H1 (cell line): Measurements from ENCODE around the gene INSM1. TPM values are rescaled to one million over a fixed set of nuclear protein-coding genes. Genes with fewer than 3 reads are reported as not detected.

Experiments
- CTCF ChIA-PET: fragments of 300-600 bp; sonication (Branson Sonifier 250); formaldehyde crosslinking; loops from one replicate; lab custom pipeline; 2021; ENCODE audit not compliant: partially characterized antibody; lab: Charles Lee
- POLR2A ChIA-PET: fragments of 300-600 bp; sonication (Branson Sonifier 250); formaldehyde crosslinking; loops from one replicate; lab custom pipeline; 2021; ENCODE audit warnings: inconsistent platforms; ENCODE audit not compliant: partially characterized antibody; lab: Charles Lee
- DNase-seq, 2 experiments: peaks; one replicate each; pipeline versions ENCODE4 v3.0.0 to v3.0.0-alpha.2; 2010 to 2022; ENCODE audit warnings: low spot score in 2 of 2, low read depth in 1 of 2, mixed read lengths in 1 of 2
- FAIRE-seq: peaks from 2 replicates; lab custom pipeline; 2011; peaks lifted over from hg19 to GRCh38; lab: Jason Lieb, UNC
- H2AFZ ChIP-seq: 2 replicates; pipeline ENCODE4 v1.8.1; 2012; ENCODE audit warnings: low read length, inconsistent platforms
- H2AK5ac ChIP-seq: 2 replicates; pipeline ENCODE4 v1.6.1; 2013; ENCODE audit warnings: low read depth, low read length
- H2BK120ac ChIP-seq: replicated peaks from 2 replicates; pipeline ENCODE3; 2013; ENCODE audit warnings: low read depth, low read length, inconsistent platforms
- H2BK12ac ChIP-seq: 2 replicates; pipeline ENCODE4 v1.6.1; 2013; ENCODE audit warnings: low read depth, low read length
- H2BK15ac ChIP-seq: 2 replicates; pipeline ENCODE4 v1.6.1; 2013; ENCODE audit warnings: low read length
- H2BK20ac ChIP-seq: 2 replicates; pipeline ENCODE4 v1.6.1; 2013; ENCODE audit warnings: low read length
- H2BK5ac ChIP-seq: 2 replicates; pipeline ENCODE4 v1.6.1; 2013; ENCODE audit warnings: low read depth, low read length
- H3K14ac ChIP-seq: 2 replicates; pipeline ENCODE4 v1.6.1; 2013; ENCODE audit warnings: inconsistent platforms; ENCODE audit not compliant: insufficient read length
- H3K18ac ChIP-seq: 2 replicates; pipeline ENCODE4 v1.6.1; 2013; ENCODE audit warnings: low read length; ENCODE audit errors: extremely low read depth
- H3K23ac ChIP-seq: 2 replicates; pipeline ENCODE4 v1.6.1; 2013; ENCODE audit warnings: inconsistent platforms; ENCODE audit not compliant: insufficient read length
- H3K23me2 ChIP-seq: 2 replicates; pipeline ENCODE4 v1.6.1; 2013; ENCODE audit warnings: low read depth, low read length
- H3K27ac ChIP-seq: 2 replicates; pipeline ENCODE4 v1.6.1; 2011; ENCODE audit warnings: low read depth, low read length, inconsistent platforms
- H3K27me3 ChIP-seq, 4 experiments: replicated peaks in 1 of 4; 1 replicate in 1 of 4; 2 replicates in 3 of 4; pipeline versions ENCODE4 v1.6.1 to v1.8.1; 2011 to 2013; ENCODE audit warnings: low read length in 3 of 4, mild to moderate bottlenecking in 3 of 4, inconsistent platforms in 2 of 4, mixed read lengths in 2 of 4, moderate library complexity in 1 of 4; ENCODE audit not compliant: control insufficient read depth in 3 of 4, insufficient read depth in 3 of 4; ENCODE audit errors: extremely low read depth in 1 of 4
- H3K36me3 ChIP-seq, 4 experiments: 2 replicates each; pipeline versions ENCODE4 v1.6.1 to v1.8.1; 2011 to 2013; ENCODE audit warnings: mild to moderate bottlenecking in 4 of 4, low read length in 3 of 4, moderate library complexity in 2 of 4, control low read depth in 1 of 4, inconsistent platforms in 1 of 4; ENCODE audit not compliant: insufficient read depth in 4 of 4, control insufficient read depth in 2 of 4
- H3K4ac ChIP-seq: replicated peaks from 2 replicates; pipeline ENCODE3; 2013; ENCODE audit warnings: low read length, low read depth, mixed read lengths, inconsistent platforms; ENCODE audit not compliant: insufficient read length
- H3K4me1 ChIP-seq, 4 experiments: replicated peaks in 1 of 4; 1 replicate in 1 of 4; 2 replicates in 3 of 4; pipeline versions ENCODE4 v1.6.1 to v1.8.1; 2011 to 2013; ENCODE audit warnings: low read length in 3 of 4, inconsistent platforms in 2 of 4, mixed read lengths in 1 of 4; ENCODE audit not compliant: insufficient read depth in 4 of 4, control insufficient read depth in 3 of 4
- H3K4me2 ChIP-seq, 2 experiments: 2 replicates each; pipeline versions ENCODE4 v1.6.1 to v1.8.1; 2011 to 2013; ENCODE audit warnings: low read depth in 2 of 2, low read length in 2 of 2, control low read depth in 1 of 2, inconsistent platforms in 1 of 2, mild to moderate bottlenecking in 1 of 2; ENCODE audit not compliant: insufficient read depth in 1 of 2
- H3K4me3 ChIP-seq, 4 experiments: fragments of 200-600, 300-600 bp in 1 of 4; sonication (generic), shearing (Covaris generic), sonication (Bioruptor Twin) in 1 of 4; 2 replicates each; pipeline versions ENCODE4 v1.5.1 to v1.8.1; 2011 to 2016; ENCODE audit warnings: low read length in 4 of 4, low read depth in 3 of 4, control low read depth in 2 of 4, inconsistent platforms in 2 of 4, mild to moderate bottlenecking in 2 of 4, mixed read lengths in 1 of 4, moderate library complexity in 1 of 4; ENCODE audit not compliant: insufficient read depth in 2 of 4; ENCODE audit errors: extremely low read depth in 1 of 4
- H3K56ac ChIP-seq: replicated peaks from 2 replicates; pipeline ENCODE3; 2013; ENCODE audit warnings: low read depth, mild to moderate bottlenecking, mixed read lengths, low read length, inconsistent platforms; ENCODE audit not compliant: insufficient read length
- H3K79me1 ChIP-seq: 2 replicates; pipeline ENCODE4 v1.6.1; 2013; ENCODE audit warnings: low read depth, low read length, control low read depth
- H3K79me2 ChIP-seq, 2 experiments: 2 replicates each; pipeline versions ENCODE4 v1.6.1 to v1.8.1; 2012 to 2013; ENCODE audit warnings: low read length in 2 of 2, mild to moderate bottlenecking in 2 of 2, inconsistent platforms in 1 of 2; ENCODE audit not compliant: insufficient read depth in 2 of 2, control insufficient read depth in 1 of 2
- H3K9ac ChIP-seq, 4 experiments: replicated peaks in 1 of 4; 1 replicate in 1 of 4; 2 replicates in 3 of 4; pipeline versions ENCODE4 v1.6.1 to v1.8.1; 2011 to 2013; ENCODE audit warnings: low read depth in 3 of 4, low read length in 3 of 4, control low read depth in 2 of 4, mild to moderate bottlenecking in 2 of 4, moderate library complexity in 2 of 4, inconsistent platforms in 1 of 4; ENCODE audit errors: extremely low read depth in 1 of 4
- H3K9me3 ChIP-seq, 2 experiments: 2 replicates each; pipeline versions ENCODE4 v1.6.1 to v1.8.1; 2012 to 2013; ENCODE audit warnings: mild to moderate bottlenecking in 2 of 2, moderate library complexity in 2 of 2, control low read depth in 1 of 2, inconsistent platforms in 1 of 2, low read depth in 1 of 2, low read length in 1 of 2, mixed read lengths in 1 of 2; ENCODE audit not compliant: insufficient read depth in 2 of 2
- H4K20me1 ChIP-seq, 2 experiments: replicated peaks in 1 of 2; 2 replicates each; pipeline versions ENCODE3 to v1.8.1; 2011 to 2013; ENCODE audit warnings: inconsistent platforms in 2 of 2, low read length in 2 of 2, mild to moderate bottlenecking in 1 of 2; ENCODE audit not compliant: insufficient read depth in 2 of 2, control insufficient read depth in 1 of 2
- H4K5ac ChIP-seq: 2 replicates; pipeline ENCODE4 v1.6.1; 2013; ENCODE audit warnings: low read length, low read depth, mixed read lengths, inconsistent platforms; ENCODE audit not compliant: insufficient read length
- H4K8ac ChIP-seq: 2 replicates; pipeline ENCODE4 v1.8.0; 2013; ENCODE audit warnings: mild to moderate bottlenecking, moderate library complexity, low read length, inconsistent platforms; ENCODE audit not compliant: insufficient read depth; ENCODE audit errors: extremely low read depth
- H4K91ac ChIP-seq: replicated peaks from 2 replicates; pipeline ENCODE3; 2013; ENCODE audit warnings: low read length, mixed read lengths, inconsistent platforms; ENCODE audit not compliant: insufficient read length
- CBX8 ChIP-seq: fragments of 300-800, 300-1000 bp; sonication (generic); IDR thresholded peaks from 2 replicates; pipeline ENCODE4 v1.7.1; 2016; ENCODE audit warnings: low read depth, low read length, borderline replicate concordance
- EP300 ChIP-seq, 2 experiments: IDR thresholded peaks; 1 replicate in 1 of 2; 2 replicates in 1 of 2; pipeline ENCODE4 v1.6.1; 2011 to 2012; ENCODE audit warnings: low read depth in 2 of 2, low read length in 2 of 2, mild to moderate bottlenecking in 2 of 2, borderline replicate concordance in 1 of 2, inconsistent platforms in 1 of 2, moderate library complexity in 1 of 2
- HDAC6 ChIP-seq: IDR thresholded peaks from one replicate; pipeline ENCODE4 v1.7.1; 2012; ENCODE audit warnings: low read depth, mild to moderate bottlenecking, inconsistent platforms, low read length, moderate library complexity
- JUND ChIP-seq: IDR thresholded peaks from 2 replicates; pipeline ENCODE4 v1.6.1; 2011; ENCODE audit warnings: mild to moderate bottlenecking, improper control_type of control experiment, low read length
- KDM1A ChIP-seq: fragments of 200-600, 300-600 bp; sonication (generic); IDR thresholded peaks from 2 replicates; pipeline ENCODE4 v1.7.1; 2016; ENCODE audit warnings: mild to moderate bottlenecking, low read length, borderline replicate concordance
- POU5F1 ChIP-seq: IDR thresholded peaks from 2 replicates; pipeline ENCODE4 v1.6.1; 2011; ENCODE audit warnings: low read depth, mild to moderate bottlenecking, low read length, moderate library complexity
- RBBP5 ChIP-seq: IDR thresholded peaks from 2 replicates; pipeline ENCODE4 v1.7.1; 2012; ENCODE audit warnings: low read depth, mild to moderate bottlenecking, inconsistent platforms, low read length, moderate library complexity, borderline replicate concordance
- SIRT6 ChIP-seq: IDR thresholded peaks from one replicate; pipeline ENCODE4 v1.7.1; 2012; ENCODE audit warnings: low read length, inconsistent platforms
- TBP ChIP-seq: IDR thresholded peaks from 2 replicates; pipeline ENCODE4 v1.6.1; 2011; ENCODE audit warnings: low read depth, low read length, improper control_type of control experiment
- YY1 ChIP-seq: IDR thresholded peaks from 2 replicates; pipeline ENCODE4 v1.6.1; 2011; ENCODE audit warnings: low read depth, mild to moderate bottlenecking, low read length
- ZNF274 ChIP-seq: IDR thresholded peaks from 2 replicates; pipeline ENCODE4 v1.7.0; 2012; ENCODE audit warnings: low read length, borderline replicate concordance; ENCODE audit errors: extremely low read depth
- WGBS, 2 experiments: shearing (Covaris generic) in 1 of 2; methylation state at CpG; one replicate each; pipeline versions ENCODE4 v1.1.6 to v1.1.7; 2013 to 2015; ENCODE audit warnings: low lambda C conversion rate in 2 of 2, mixed read lengths in 2 of 2, inconsistent platforms in 1 of 2, low coverage in 1 of 2, missing lambda C conversion rate in 1 of 2; ENCODE audit not compliant: insufficient replicate concordance in 2 of 2, insufficient coverage in 1 of 2, insufficient read length in 1 of 2; ENCODE audit errors: extremely low coverage in 1 of 2, missing lambda C conversion rate in 1 of 2; 5-methylcytosine and 5-hydroxymethylcytosine counted together
- polyA plus RNA-seq, 7 experiments: library from polyadenylated mRNA; depleted of rRNA in 3 of 7; stranded (reverse) in 5 of 7; unstranded in 2 of 7; fragments of >200 nt in 5 of 7; fragments of 200-250 nt in 2 of 7; gene quantifications; 1 replicate in 5 of 7; 2 replicates in 1 of 7; 4 replicates in 1 of 7; pipeline versions ENCODE4 v1.2.1 to v1.2.3, GENCODE V29; 2011 to 2013; ENCODE audit warnings: missing spikeins in 2 of 7, mixed read lengths in 2 of 7
- total RNA-seq: library from RNA; stranded (reverse); fragmentation: NEBNext Ultra II Directional; extraction: Animal tissue kit (Norgen Biotek cat#: 25700); gene quantifications from 2 replicates; pipeline ENCODE4 v1.2.1, GENCODE V29; 2021
- TF ChIP-seq, protein P1 (sequence below): IDR thresholded peaks from 2 replicates; pipeline ENCODE4 v1.6.1; 2012; ENCODE audit warnings: low read length, inconsistent platforms
- TF ChIP-seq, protein P2 (sequence below): IDR thresholded peaks from 2 replicates; pipeline ENCODE4 v1.6.1; 2011; ENCODE audit warnings: low read depth, mild to moderate bottlenecking, low read length; ENCODE audit not compliant: insufficient read depth

Gene INSM1
- total and polyA plus RNA-seq, 2 of the 8 experiments (the other 6 are each of a cell fraction or from before 2014, with no cell fraction given): 0.86 to 2.5 TPM

DNA sequence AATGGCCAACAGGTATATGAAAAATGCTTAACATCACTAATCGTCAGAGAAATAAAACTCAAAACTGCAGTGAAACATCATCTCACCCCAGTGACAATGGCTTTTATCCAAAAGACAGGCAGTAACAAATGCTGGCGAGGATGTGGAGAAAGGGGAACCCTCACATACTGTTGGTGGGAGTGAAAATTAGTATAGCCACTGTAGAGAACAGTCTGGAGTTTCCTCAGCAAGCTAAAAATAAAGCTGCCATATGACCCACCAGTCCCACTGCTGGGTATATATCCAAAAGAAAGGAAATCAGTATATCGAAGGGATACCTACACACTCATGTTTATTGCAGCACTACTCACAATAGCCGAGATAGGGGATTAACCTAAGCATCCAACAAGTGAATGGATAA lies 23.4 kb upstream of the INSM1 start:
- Histone ChIP-seq H3K27ac (no peak overlapping the region), H3K79me2 (no peaks in the 10 kb centered on the region), H3K4me1 (no peaks in the 10 kb centered on the region), H2BK15ac (no peak overlapping the region), H3K27me3 (no peaks in the 10 kb centered on the region), H3K18ac (no peak overlapping the region), H4K20me1 (no peaks in the 10 kb centered on the region), H3K23me2 (no peaks in the 10 kb centered on the region), H3K4me3 (no peak overlapping the region), H3K9ac (no peak overlapping the region), H3K79me1 (no peaks in the 10 kb centered on the region), H3K56ac (no peak overlapping the region), H3K9me3 (no peaks in the 10 kb centered on the region), H4K8ac (no peak overlapping the region), H3K36me3 (no peaks in the 10 kb centered on the region), H2BK5ac (no peak overlapping the region), H4K5ac (no peak overlapping the region), H3K14ac (no peak overlapping the region), H2BK12ac (no peak overlapping the region), H3K23ac (no peak overlapping the region), H2AFZ (no peak overlapping the region), H2BK20ac (no peak overlapping the region), H3K4ac (no peak overlapping the region), H4K91ac (no peak overlapping the region), H2AK5ac (no peak overlapping the region), H3K4me2 (no peak overlapping the region), H2BK120ac (no peak overlapping the region)
- ChIA-PET POLR2A (no interaction called here), CTCF (no interaction called here)
- DNase-seq (no peak), FAIRE-seq (no peak)
- WGBS, 2 experiments: 94% methylated on average over 4 of the region's 4 CpGs; no CpG with 5 or more reads in 1 of the 2 experiments
- TF ChIP-seq EP300 (IDR thresholded peaks at IDR 0.05; ENCODE audit: borderline replicate concordance in 1 of 2, low read depth in 2 of 2, low read length in 2 of 2) (no peak), HDAC6 (no peak), POU5F1 (no peak), ZNF274 (no peak), TBP (no peak), RBBP5 (no peak), YY1 (no peak), KDM1A (no peak), SIRT6 (no peak), JUND (no peak), CBX8 (no peak)
- TF ChIP-seq, protein P1, sequence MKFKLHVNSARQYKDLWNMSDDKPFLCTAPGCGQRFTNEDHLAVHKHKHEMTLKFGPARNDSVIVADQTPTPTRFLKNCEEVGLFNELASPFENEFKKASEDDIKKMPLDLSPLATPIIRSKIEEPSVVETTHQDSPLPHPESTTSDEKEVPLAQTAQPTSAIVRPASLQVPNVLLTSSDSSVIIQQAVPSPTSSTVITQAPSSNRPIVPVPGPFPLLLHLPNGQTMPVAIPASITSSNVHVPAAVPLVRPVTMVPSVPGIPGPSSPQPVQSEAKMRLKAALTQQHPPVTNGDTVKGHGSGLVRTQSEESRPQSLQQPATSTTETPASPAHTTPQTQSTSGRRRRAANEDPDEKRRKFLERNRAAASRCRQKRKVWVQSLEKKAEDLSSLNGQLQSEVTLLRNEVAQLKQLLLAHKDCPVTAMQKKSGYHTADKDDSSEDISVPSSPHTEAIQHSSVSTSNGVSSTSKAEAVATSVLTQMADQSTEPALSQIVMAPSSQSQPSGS: no peak
- TF ChIP-seq, protein P2, sequence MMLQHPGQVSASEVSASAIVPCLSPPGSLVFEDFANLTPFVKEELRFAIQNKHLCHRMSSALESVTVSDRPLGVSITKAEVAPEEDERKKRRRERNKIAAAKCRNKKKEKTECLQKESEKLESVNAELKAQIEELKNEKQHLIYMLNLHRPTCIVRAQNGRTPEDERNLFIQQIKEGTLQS: no peak
